RWPE2 (cell line): Measurements from ENCODE around the gene CDH4.

Source experiments
- ATAC-seq: fragments of 200-7000 bp; cut with Tn5 transposase; 3 replicates; pipeline ENCODE4 v1.9.1; 2021; ENCODE audit warnings: low read depth
- DNase-seq: peaks from one replicate; pipeline ENCODE4 v3.0.0-alpha.2; 2020; ENCODE audit warnings: low spot score
- H3K27ac ChIP-seq: fragments of 450-650 bp; 2 replicates; pipeline ENCODE4 v1.5.1; 2017; ENCODE audit warnings: mild to moderate bottlenecking; ENCODE audit not compliant: poor library complexity, severe bottlenecking
- H3K27me3 ChIP-seq: fragments of 250-450 bp; sonication (Bioruptor Pico); 2 replicates; pipeline ENCODE4 v1.5.1; 2021; ENCODE audit warnings: mild to moderate bottlenecking, moderate library complexity; ENCODE audit not compliant: insufficient read depth, poor library complexity, severe bottlenecking
- H3K36me3 ChIP-seq: fragments of 250-450 bp; sonication (Bioruptor Pico); 2 replicates; pipeline ENCODE4 v1.5.1; 2020; ENCODE audit warnings: low read depth, mild to moderate bottlenecking, moderate library complexity
- H3K4me1 ChIP-seq: fragments of 250-450 bp; sonication (Bioruptor Pico); 2 replicates; pipeline ENCODE4 v1.5.1; 2021; ENCODE audit warnings: mild to moderate bottlenecking, moderate library complexity; ENCODE audit not compliant: insufficient read depth, poor library complexity, severe bottlenecking
- H3K4me3 ChIP-seq: fragments of 250-450 bp; sonication (Bioruptor Pico); 2 replicates; pipeline ENCODE4 v1.5.1; 2021; ENCODE audit warnings: mild to moderate bottlenecking, moderate library complexity; ENCODE audit not compliant: severe bottlenecking
- H3K9me3 ChIP-seq: fragments of 250-450 bp; sonication (Bioruptor Pico); 2 replicates; pipeline ENCODE4 v1.5.1; 2021; ENCODE audit warnings: mild to moderate bottlenecking, moderate library complexity; ENCODE audit not compliant: severe bottlenecking
- TF ChIP-seq, protein P1 (sequence below): fragments of 450-650 bp; IDR thresholded peaks from one replicate; pipeline ENCODE4 v1.5.1; 2017; ENCODE audit warnings: mild to moderate bottlenecking, moderate library complexity; ENCODE audit not compliant: poor library complexity, severe bottlenecking

CDH4 gene

DNA sequence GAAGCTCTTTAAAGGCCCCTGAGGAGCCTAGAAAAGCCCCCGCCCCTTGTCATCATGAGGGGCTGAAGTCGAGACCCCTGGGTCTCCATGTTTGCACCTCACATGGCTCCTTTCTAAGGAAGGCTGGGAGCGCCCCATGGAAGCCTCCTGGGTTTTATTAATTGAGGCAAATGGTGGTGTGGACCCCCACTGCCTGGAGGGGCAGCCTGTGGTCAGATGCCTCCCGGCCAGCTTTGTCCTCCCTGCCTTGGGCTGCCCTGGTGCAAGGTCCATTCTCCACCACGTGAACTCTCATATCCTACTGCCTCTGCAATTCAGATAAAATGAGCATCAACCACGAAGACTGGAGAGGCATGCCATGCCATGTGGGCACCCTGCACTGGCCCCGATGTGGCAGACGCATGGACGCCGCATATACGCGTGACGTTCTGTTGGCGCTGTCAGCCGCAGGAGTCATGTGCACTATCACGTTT lies 518.1 kb downstream of the CDH4 start:
- TF ChIP-seq, protein P1, sequence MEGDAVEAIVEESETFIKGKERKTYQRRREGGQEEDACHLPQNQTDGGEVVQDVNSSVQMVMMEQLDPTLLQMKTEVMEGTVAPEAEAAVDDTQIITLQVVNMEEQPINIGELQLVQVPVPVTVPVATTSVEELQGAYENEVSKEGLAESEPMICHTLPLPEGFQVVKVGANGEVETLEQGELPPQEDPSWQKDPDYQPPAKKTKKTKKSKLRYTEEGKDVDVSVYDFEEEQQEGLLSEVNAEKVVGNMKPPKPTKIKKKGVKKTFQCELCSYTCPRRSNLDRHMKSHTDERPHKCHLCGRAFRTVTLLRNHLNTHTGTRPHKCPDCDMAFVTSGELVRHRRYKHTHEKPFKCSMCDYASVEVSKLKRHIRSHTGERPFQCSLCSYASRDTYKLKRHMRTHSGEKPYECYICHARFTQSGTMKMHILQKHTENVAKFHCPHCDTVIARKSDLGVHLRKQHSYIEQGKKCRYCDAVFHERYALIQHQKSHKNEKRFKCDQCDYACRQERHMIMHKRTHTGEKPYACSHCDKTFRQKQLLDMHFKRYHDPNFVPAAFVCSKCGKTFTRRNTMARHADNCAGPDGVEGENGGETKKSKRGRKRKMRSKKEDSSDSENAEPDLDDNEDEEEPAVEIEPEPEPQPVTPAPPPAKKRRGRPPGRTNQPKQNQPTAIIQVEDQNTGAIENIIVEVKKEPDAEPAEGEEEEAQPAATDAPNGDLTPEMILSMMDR: no peak
- peaks cover 17% of the 10 kb centered on the region for H3K36me3 ChIP-seq

DNA sequence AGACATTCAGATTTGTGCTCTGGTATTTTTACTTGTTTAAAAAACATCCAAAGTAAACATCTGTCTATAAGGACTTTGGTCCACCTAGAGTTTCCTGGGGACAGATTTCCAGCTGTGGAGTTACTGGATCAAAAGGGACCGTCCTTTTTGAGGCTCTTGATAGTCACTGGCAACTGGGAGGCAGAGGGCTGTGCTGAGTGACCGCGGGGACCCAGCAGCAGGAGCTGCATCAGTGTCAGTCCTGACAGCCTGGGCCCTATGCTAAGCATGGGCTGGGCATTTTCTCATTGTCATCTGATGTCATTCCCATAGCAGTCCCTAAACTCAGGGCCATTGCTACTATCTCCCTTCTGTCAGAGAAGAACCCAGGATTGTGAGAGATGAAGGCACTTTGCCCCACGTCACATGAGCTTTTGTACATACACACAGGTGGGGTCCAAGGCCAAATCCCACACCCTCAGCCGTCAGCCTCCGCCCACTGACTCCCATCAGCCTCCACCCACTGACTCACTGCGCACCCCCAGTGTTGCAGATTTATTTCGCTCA lies 519.8 kb downstream of the CDH4 start:
- 0 out of 3 replicates have a peak, but pooled peaks have one; percentile 7 for ATAC-seq
- DNase-seq: peak; percentile 65
- TF ChIP-seq, protein P1: no peak
- Histone ChIP-seq H3K4me1 (no peaks in the 10 kb centered on the region), H3K9me3 (no peaks in the 10 kb centered on the region), H3K36me3 (peaks cover 17% of the 10 kb centered on the region), H3K4me3 (no peak overlapping the region), H3K27me3 (no peaks in the 10 kb centered on the region), H3K27ac (no peak overlapping the region)

More for the DNA sequence above, 518.1 kb downstream of the CDH4 start:
- Histone ChIP-seq H3K27ac (no peak overlapping the region), H3K4me3 (no peak overlapping the region), H3K4me1 (no peaks in the 10 kb centered on the region), H3K27me3 (no peaks in the 10 kb centered on the region), H3K9me3 (no peaks in the 10 kb centered on the region)
- DNase-seq (peak; percentile 80), ATAC-seq (no peak)

DNA sequence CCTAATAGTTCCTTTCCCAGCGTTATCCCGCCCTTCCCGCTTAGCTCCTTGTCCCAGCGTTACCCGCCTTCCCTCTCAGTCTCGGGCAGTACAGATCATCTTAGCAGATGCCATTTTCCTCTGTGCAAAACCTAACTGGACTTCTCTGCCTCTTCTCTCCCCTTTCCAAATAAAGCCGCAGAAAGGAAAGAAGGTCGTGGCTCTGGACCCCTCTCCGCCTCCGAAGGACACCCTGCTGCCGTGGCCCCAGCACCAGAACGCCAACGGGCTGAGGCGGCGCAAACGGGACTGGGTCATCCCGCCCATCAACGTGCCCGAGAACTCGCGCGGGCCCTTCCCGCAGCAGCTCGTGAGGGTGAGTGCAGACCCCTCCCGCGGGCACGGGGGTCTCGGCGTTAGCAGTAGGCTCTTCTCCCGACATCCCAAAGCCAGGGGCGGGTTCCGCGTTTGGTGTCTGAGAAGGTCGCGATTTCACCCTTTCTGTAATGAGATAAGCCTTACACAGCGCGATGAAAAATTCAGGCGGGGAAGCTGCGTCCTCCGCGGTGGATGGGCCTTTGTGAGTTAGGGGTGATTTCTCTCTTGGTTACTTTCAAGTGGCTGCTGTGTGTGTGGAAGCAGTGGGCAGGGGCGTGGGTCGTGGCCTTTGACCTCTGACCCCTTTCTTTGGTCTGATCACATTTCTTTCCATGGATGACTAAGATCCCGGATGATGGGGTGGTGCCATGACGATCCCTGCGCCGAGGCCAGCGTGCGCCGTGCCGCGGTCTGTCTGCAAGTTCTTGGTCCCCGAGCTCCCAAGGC lies 521.0 kb downstream of the CDH4 start:
- H3K36me3 ChIP-seq: peaks cover 17% of the 10 kb centered on the region
- TF ChIP-seq, protein P1: no peak
- ATAC-seq (no peak), DNase-seq (peak; percentile 81)
- no peaks in the 10 kb centered on the region for H3K9me3 ChIP-seq
- no peak overlapping the region for H3K27ac ChIP-seq
- no peak overlapping the region for H3K4me3 ChIP-seq
- no peaks in the 10 kb centered on the region for H3K4me1 ChIP-seq
- no peaks in the 10 kb centered on the region for H3K27me3 ChIP-seq

DNA sequence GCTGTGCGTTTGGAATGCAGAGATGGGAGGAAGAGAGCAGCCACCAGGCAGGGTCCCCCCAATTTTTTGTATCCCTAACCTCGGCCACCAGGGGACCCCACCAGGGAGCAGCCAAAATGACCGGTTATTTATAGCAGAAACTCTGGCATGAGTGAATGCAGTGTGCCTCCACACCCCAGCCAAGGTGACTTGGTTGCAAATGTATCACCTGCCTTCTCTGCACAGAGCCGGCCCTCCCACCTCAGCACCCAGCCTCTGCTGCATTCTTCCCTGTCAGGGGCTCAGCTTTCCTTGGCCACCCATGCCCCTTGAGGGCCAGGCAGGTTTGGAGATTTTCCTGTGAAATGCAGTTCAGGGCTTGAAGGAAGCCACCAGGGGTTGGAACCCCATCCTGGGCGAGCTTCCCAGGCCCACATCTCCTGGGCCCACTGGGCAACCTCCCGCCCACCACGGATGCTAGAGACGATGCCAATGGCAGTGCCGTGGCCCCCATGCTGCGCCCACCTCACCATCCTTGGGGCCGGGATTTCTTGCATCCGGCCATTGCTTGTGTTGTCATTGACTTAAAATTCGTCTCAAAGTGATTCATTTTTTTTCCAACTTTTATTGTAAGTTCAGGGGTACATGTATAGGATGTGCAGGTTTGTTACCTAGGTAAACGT lies 522.0 kb downstream of the CDH4 start:
- no peaks in the 10 kb centered on the region for H3K27me3 ChIP-seq

More for the DNA sequence above, 522.0 kb downstream of the CDH4 start:
- ATAC-seq: no peak
- peak; percentile 73 for DNase-seq
- Histone ChIP-seq H3K4me3 (no peak overlapping the region), H3K36me3 (peaks cover 17% of the 10 kb centered on the region), H3K9me3 (no peaks in the 10 kb centered on the region), H3K27ac (no peak overlapping the region), H3K4me1 (no peaks in the 10 kb centered on the region)
- TF ChIP-seq, protein P1: no peak
